Mesenchymal stem cell (in vitro differentiated cells and primary cell): ENCODE data around the gene LPCAT1.

Experiments
- DNase-seq: peaks from one replicate; pipeline ENCODE4 v3.0.0-alpha.2; 2013
- H2AFZ ChIP-seq: one replicate; pipeline ENCODE4 v1.6.1; 2013; ENCODE audit warnings: low read depth, mild to moderate bottlenecking, control low read depth, inconsistent platforms, low read length, moderate library complexity
- H2AK5ac ChIP-seq: 2 replicates; pipeline ENCODE4 v1.6.1; 2013; ENCODE audit warnings: low read length, moderate library complexity, mild to moderate bottlenecking, inconsistent platforms; ENCODE audit not compliant: severe bottlenecking
- H2BK120ac ChIP-seq: one replicate; pipeline ENCODE4 v1.6.1; 2013; ENCODE audit warnings: low read depth, mild to moderate bottlenecking, inconsistent platforms, low read length, moderate library complexity
- H2BK12ac ChIP-seq, 2 experiments: one replicate each; pipeline ENCODE4 v1.6.1; 2013; ENCODE audit warnings: inconsistent platforms in 2 of 2, low read length in 2 of 2, mild to moderate bottlenecking in 2 of 2, moderate library complexity in 2 of 2, control low read depth in 1 of 2
- H2BK15ac ChIP-seq: one replicate; pipeline ENCODE4 v1.6.1; 2013; ENCODE audit warnings: mild to moderate bottlenecking, low read depth, inconsistent platforms; ENCODE audit not compliant: poor library complexity, severe bottlenecking
- H2BK5ac ChIP-seq: 2 replicates; pipeline ENCODE4 v1.6.1; 2013; ENCODE audit warnings: low read depth, mild to moderate bottlenecking, low read length, control low read depth, inconsistent platforms; ENCODE audit not compliant: poor library complexity, severe bottlenecking
- H3K14ac ChIP-seq, 2 experiments: one replicate each; pipeline ENCODE4 v1.6.1; 2013; ENCODE audit warnings: inconsistent platforms in 2 of 2, low read length in 2 of 2, control low read depth in 1 of 2, mild to moderate bottlenecking in 1 of 2, moderate library complexity in 1 of 2
- H3K18ac ChIP-seq, 2 experiments: one replicate each; pipeline ENCODE4 v1.6.1; 2013; ENCODE audit warnings: inconsistent platforms in 2 of 2, low read length in 2 of 2, control low read depth in 1 of 2, low read depth in 1 of 2, mild to moderate bottlenecking in 1 of 2
- H3K23ac ChIP-seq, 2 experiments: one replicate each; pipeline ENCODE4 v1.6.1; 2013; ENCODE audit warnings: inconsistent platforms in 2 of 2, low read length in 2 of 2, mild to moderate bottlenecking in 2 of 2, moderate library complexity in 2 of 2, control low read depth in 1 of 2
- H3K27ac ChIP-seq: 2 replicates; pipeline ENCODE4 v1.5.1; 2013; ENCODE audit warnings: mild to moderate bottlenecking, moderate library complexity, low read length, control low read depth, inconsistent platforms; ENCODE audit not compliant: poor library complexity, severe bottlenecking
- H3K27me3 ChIP-seq, 2 experiments: 2 replicates each; pipeline versions ENCODE4 v1.6.1 to v1.7.0; 2013; ENCODE audit warnings: low read length in 2 of 2, mild to moderate bottlenecking in 2 of 2, moderate library complexity in 2 of 2, control low read depth in 1 of 2, inconsistent platforms in 1 of 2; ENCODE audit not compliant: control insufficient read depth in 1 of 2, insufficient read depth in 1 of 2
- H3K36me3 ChIP-seq, 2 experiments: 2 replicates each; pipeline versions ENCODE4 v1.6.1 to v1.7.0; 2013; ENCODE audit warnings: low read length in 2 of 2, control low read depth in 1 of 2, inconsistent platforms in 1 of 2, low read depth in 1 of 2, mild to moderate bottlenecking in 1 of 2; ENCODE audit not compliant: insufficient read depth in 2 of 2, control insufficient read depth in 1 of 2
- H3K4ac ChIP-seq, 2 experiments: one replicate each; pipeline ENCODE4 v1.6.1; 2013; ENCODE audit warnings: inconsistent platforms in 2 of 2, low read length in 2 of 2, mild to moderate bottlenecking in 2 of 2, moderate library complexity in 2 of 2, control low read depth in 1 of 2, low read depth in 1 of 2
- H3K4me1 ChIP-seq: 2 replicates; pipeline ENCODE4 v1.6.1; 2013; ENCODE audit warnings: low read depth, low read length, control low read depth; ENCODE audit not compliant: control insufficient read depth, insufficient read depth
- H3K4me2 ChIP-seq: 2 replicates; pipeline ENCODE4 v1.6.1; 2013; ENCODE audit warnings: low read length, mild to moderate bottlenecking, inconsistent platforms; ENCODE audit not compliant: poor library complexity, severe bottlenecking
- H3K4me3 ChIP-seq, 2 experiments: 2 replicates each; pipeline versions ENCODE4 v1.5.1 to v1.7.0; 2013; ENCODE audit warnings: low read length in 2 of 2, mild to moderate bottlenecking in 2 of 2, control low read depth in 1 of 2, low read depth in 1 of 2; ENCODE audit not compliant: insufficient read depth in 1 of 2
- H3K79me1 ChIP-seq: replicated peaks from 2 replicates; pipeline ENCODE4 v1.6.1; 2013; ENCODE audit warnings: mild to moderate bottlenecking, control low read depth, low read length, inconsistent platforms; ENCODE audit not compliant: poor library complexity, severe bottlenecking
- H3K9ac ChIP-seq: 2 replicates; pipeline ENCODE4 v1.7.0; 2013; ENCODE audit warnings: mild to moderate bottlenecking, low read length, moderate library complexity
- H3K9me3 ChIP-seq: 2 replicates; pipeline ENCODE4 v1.7.0; 2013; ENCODE audit warnings: mild to moderate bottlenecking, low read length; ENCODE audit not compliant: control insufficient read depth
- H4K8ac ChIP-seq: one replicate; pipeline ENCODE4 v1.6.1; 2013; ENCODE audit warnings: inconsistent platforms, mild to moderate bottlenecking, low read length, moderate library complexity
- H4K91ac ChIP-seq: one replicate; pipeline ENCODE4 v1.6.1; 2013; ENCODE audit warnings: mild to moderate bottlenecking, low read length, inconsistent platforms
- WGBS: methylation state at CpG from one replicate; pipeline ENCODE4 v1.1.7; 2013; ENCODE audit warnings: mixed read lengths; 5-methylcytosine and 5-hydroxymethylcytosine counted together

Gene LPCAT1

GRCh38 chr5:1443171-1443570 lies 80.6 kb downstream of the LPCAT1 start:
- H3K18ac ChIP-seq, result no peak overlapping the region
- no peak overlapping the region for H2BK12ac ChIP-seq
- H3K27me3 ChIP-seq, result peaks cover 72 to 92% of the 10 kb centered on the region in 2 experiments
- no peak overlapping the region for H3K9ac ChIP-seq
- H3K14ac ChIP-seq, result no peak overlapping the region
- H3K79me1 ChIP-seq, result no peaks in the 10 kb centered on the region
- H2AFZ ChIP-seq, result no peak overlapping the region
- 70% methylated on average over 9 of the region's 9 CpGs for WGBS
- H3K4me2 ChIP-seq, result no peak overlapping the region
- H3K36me3 ChIP-seq, result no peaks in the 10 kb centered on the region
- no peak overlapping the region for H2BK120ac ChIP-seq
- peaks cover 12% of the 10 kb centered on the region for H3K4me1 ChIP-seq
- H4K8ac ChIP-seq, result no peak overlapping the region
- no peak overlapping the region for H4K91ac ChIP-seq
- no peak overlapping the region for H3K27ac ChIP-seq
- H3K4me3 ChIP-seq, result no peak overlapping the region
- H2BK15ac ChIP-seq, result no peak overlapping the region
- H2BK5ac ChIP-seq, result no peak overlapping the region
- peaks cover 11% of the 10 kb centered on the region for H3K9me3 ChIP-seq
- H3K23ac ChIP-seq, result no peak overlapping the region
- no peak overlapping the region for H2AK5ac ChIP-seq
- H3K4ac ChIP-seq, result no peak overlapping the region
- DNase-seq, result no peak

GRCh38 chr5:1442222-1443145 lies 81.3 kb downstream of the LPCAT1 start:
- Histone ChIP-seq H2BK12ac (no peak overlapping the region), H3K9ac (no peak overlapping the region), H3K36me3 (no peaks in the 10 kb centered on the region), H3K14ac (no peak overlapping the region), H2BK15ac (no peak overlapping the region), H3K79me1 (no peaks in the 10 kb centered on the region), H3K27ac (no peak overlapping the region), H2BK5ac (no peak overlapping the region), H2AK5ac (no peak overlapping the region), H2AFZ (no peak overlapping the region), H3K4ac (no peak overlapping the region), H3K4me2 (no peak overlapping the region), H3K18ac (no peak overlapping the region), H3K4me3 (no peak overlapping the region), H4K91ac (no peak overlapping the region), H2BK120ac (no peak overlapping the region), H3K23ac (no peak overlapping the region), H4K8ac (no peak overlapping the region), H3K9me3 (peaks cover 11% of the 10 kb centered on the region), H3K27me3 (peaks cover 67 to 87% of the 10 kb centered on the region in 2 experiments), H3K4me1 (peaks cover 13% of the 10 kb centered on the region)
- whole genome bisulfite sequencing, result 80% methylated on average over 36 of the region's 36 CpGs
- DNase-seq, result no peak

GRCh38 chr5:1441166-1441865 lies 82.4 kb downstream of the LPCAT1 start:
- WGBS, result 87% methylated on average over 24 of the region's 24 CpGs
- H3K23ac ChIP-seq, result no peak overlapping the region
- no peak overlapping the region for H2BK12ac ChIP-seq
- no peak overlapping the region for H2BK15ac ChIP-seq
- no peak overlapping the region for H2BK5ac ChIP-seq
- H3K27ac ChIP-seq, result no peak overlapping the region
- no peak overlapping the region for H3K4ac ChIP-seq
- no peaks in the 10 kb centered on the region for H3K79me1 ChIP-seq
- no peak overlapping the region for H4K8ac ChIP-seq
- H3K9ac ChIP-seq, result no peak overlapping the region
- no peak overlapping the region for H2BK120ac ChIP-seq
- H3K36me3 ChIP-seq, result no peaks in the 10 kb centered on the region
- H3K18ac ChIP-seq, result no peak overlapping the region
- peaks cover 55 to 77% of the 10 kb centered on the region in 2 experiments for H3K27me3 ChIP-seq
- H3K4me1 ChIP-seq, result peaks cover 15% of the 10 kb centered on the region
- H4K91ac ChIP-seq, result no peak overlapping the region
- no peak overlapping the region for H2AFZ ChIP-seq
- H3K4me3 ChIP-seq, result no peak overlapping the region
- no peak overlapping the region for H2AK5ac ChIP-seq
- H3K14ac ChIP-seq, result no peak overlapping the region
- H3K4me2 ChIP-seq, result no peak overlapping the region
- H3K9me3 ChIP-seq, result peaks cover 11% of the 10 kb centered on the region
- no peak for DNase-seq

DNA sequence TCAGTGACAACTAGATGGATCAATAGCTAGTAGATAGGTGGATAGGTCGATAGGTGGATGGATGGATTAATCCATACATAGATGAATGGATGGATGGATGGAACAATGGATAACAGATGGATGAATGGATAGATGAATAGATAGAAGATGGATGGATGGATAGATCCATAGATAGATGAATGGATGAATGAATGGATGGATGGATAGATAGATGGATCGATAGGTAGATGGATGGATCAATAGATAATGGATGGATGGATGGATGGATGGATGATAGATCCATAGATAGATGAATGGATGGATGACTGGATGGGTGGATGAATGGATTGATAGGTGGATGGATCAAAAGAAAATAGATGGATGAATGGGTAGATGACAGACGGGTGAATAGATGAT lies 83.7 kb downstream of the LPCAT1 start:
- Histone ChIP-seq H3K4ac (no peak overlapping the region), H3K27me3 (peaks cover 49 to 68% of the 10 kb centered on the region in 2 experiments), H2BK15ac (no peak overlapping the region), H3K4me1 (peaks cover 11% of the 10 kb centered on the region), H3K4me3 (no peak overlapping the region), H4K8ac (no peak overlapping the region), H3K36me3 (no peaks in the 10 kb centered on the region), H3K4me2 (no peak overlapping the region), H2BK12ac (no peak overlapping the region), H2AK5ac (no peak overlapping the region), H3K14ac (no peak overlapping the region), H2BK5ac (no peak overlapping the region), H2AFZ (no peak overlapping the region), H4K91ac (no peak overlapping the region), H2BK120ac (no peak overlapping the region), H3K23ac (no peak overlapping the region), H3K9me3 (peaks cover 11% of the 10 kb centered on the region), H3K79me1 (no peaks in the 10 kb centered on the region), H3K27ac (no peak overlapping the region), H3K9ac (no peak overlapping the region), H3K18ac (no peak overlapping the region)
- 75% methylated on average over 3 of the region's 3 CpGs for WGBS
- no peak for DNase-seq
